ENCODE results near the gene NR4A1.
A peak's percentile ranks its signal among the peaks of the same experiment; 100 is the strongest.

The NR4A1 gene

GRCh38 chr12:52082988-52083637 lies 31.9 kb downstream of the NR4A1 start:
- TF ChIP-seq, protein P1, sequence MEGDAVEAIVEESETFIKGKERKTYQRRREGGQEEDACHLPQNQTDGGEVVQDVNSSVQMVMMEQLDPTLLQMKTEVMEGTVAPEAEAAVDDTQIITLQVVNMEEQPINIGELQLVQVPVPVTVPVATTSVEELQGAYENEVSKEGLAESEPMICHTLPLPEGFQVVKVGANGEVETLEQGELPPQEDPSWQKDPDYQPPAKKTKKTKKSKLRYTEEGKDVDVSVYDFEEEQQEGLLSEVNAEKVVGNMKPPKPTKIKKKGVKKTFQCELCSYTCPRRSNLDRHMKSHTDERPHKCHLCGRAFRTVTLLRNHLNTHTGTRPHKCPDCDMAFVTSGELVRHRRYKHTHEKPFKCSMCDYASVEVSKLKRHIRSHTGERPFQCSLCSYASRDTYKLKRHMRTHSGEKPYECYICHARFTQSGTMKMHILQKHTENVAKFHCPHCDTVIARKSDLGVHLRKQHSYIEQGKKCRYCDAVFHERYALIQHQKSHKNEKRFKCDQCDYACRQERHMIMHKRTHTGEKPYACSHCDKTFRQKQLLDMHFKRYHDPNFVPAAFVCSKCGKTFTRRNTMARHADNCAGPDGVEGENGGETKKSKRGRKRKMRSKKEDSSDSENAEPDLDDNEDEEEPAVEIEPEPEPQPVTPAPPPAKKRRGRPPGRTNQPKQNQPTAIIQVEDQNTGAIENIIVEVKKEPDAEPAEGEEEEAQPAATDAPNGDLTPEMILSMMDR (IDR thresholded peaks at IDR 0.05): peak; percentile 99

DNA sequence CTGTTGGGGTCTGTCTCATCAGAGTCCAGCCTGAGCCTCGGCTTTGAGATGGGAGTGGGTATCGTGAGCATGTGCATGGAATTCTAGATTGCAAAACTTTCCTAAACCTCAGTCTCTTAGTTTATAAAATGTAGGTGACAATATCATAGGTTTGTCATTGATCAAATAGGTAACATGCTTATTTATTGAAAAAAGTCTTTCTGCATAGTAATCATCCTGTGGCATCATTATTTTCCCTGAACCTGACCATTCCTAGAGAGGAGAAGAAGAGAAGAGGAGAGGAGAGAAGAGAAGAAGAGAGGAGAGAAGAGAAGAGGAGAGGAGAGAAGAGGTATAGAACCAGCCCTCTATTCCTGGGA lies 32.4 kb downstream of the NR4A1 start:
- TF ChIP-seq, protein P1 (IDR thresholded peaks at IDR 0.05): peak; percentile 51

- TF ChIP-seq, protein P1 (IDR thresholded peaks at IDR 0.05): no peak
Observed at GRCh38 chr12:52084491-52085231, 33.4 kb downstream of the NR4A1 start.

- TF ChIP-seq, protein P1 (IDR thresholded peaks at IDR 0.05): no peak
Observed at GRCh38 chr12:52085682-52086180, 34.5 kb downstream of the NR4A1 start.

DNA sequence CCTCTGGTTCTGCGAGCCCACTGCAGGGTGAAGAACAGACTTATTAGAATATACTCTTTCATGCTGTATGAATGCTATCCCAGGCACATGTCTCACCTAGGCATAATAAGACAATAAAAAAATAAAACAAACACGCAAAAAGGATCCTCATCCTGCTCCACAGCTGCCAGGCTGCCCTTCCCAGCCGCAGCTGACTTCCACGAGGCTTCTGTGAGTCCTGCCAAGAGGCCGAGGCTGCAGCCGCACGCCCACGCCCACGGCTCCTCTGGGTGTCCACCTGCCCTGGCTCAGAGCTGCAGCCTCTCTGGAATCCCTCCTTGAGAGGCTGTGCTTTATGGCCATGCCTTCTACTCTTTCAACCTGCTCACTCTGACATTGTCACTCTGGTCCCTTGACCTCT lies 35.1 kb downstream of the NR4A1 start:
- TF ChIP-seq, protein P1 (IDR thresholded peaks at IDR 0.05): no peak

DNA sequence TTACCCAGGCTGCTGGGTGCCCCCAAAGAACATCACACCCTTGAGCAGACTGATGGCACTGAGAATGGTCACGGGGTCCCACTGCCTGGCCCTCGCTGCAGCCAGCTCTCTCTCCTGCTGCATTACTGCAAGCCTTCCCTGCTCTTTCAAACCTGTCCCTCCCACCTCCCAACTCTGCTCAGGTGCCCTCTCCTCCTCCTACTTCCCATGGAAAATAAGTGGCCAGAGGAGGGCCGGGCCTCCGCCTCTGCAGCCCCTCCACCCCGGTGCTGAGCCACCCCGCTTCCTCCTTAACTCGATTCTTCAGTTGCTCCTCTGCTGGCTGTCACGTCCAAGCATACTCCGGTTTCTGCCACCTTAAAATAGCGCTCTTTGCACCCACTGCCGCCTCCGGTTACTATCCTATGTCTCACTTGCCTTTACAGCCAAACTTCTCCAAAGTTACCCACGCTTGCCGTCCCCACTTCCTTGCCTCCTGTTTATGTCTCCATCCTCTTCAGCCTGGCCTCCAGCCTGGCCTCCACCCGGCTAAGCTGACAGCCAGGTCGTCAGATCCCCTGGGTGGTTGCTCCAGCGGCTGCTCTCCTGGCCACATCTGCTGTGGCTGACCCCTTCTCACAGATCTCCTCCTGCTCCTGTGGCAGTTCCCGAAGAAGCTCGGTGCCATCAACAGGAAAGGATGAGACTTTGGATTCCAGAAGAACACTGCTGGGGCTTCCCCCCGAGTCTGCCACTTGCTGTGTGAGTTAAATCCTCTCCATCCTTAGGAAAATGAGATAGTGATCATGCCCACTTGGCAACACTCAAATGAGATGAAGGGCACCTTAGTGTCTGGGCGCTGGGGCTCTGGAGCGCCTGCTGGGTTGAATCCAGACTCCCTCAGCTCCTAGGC lies 35.9 kb downstream of the NR4A1 start:
- TF ChIP-seq, protein P1 (IDR thresholded peaks at IDR 0.05): no peak

All from LNCAP (cell line).